Osteoblast (primary cell): ENCODE results near the gene CAB39L. TPM values are rescaled to one million over a fixed set of nuclear protein-coding genes. Genes with fewer than 3 reads are reported as not detected.
"Not testable (repeated sequence)": the region's sequence is repeated elsewhere in the genome, so short reads cannot be mapped to it uniquely, and the experiment has no call there.

ENCODE experiments used
- DNase-seq: peaks from one replicate; pipeline ENCODE4 v3.0.0; 2011; ENCODE audit warnings: low spot score, mixed read lengths; ENCODE audit not compliant: insufficient read length; ENCODE audit errors: missing footprints
- H2AFZ ChIP-seq: 2 replicates; pipeline ENCODE4 v1.6.0; 2011; ENCODE audit warnings: mild to moderate bottlenecking, low read length
- H3K27ac ChIP-seq: 2 replicates; pipeline ENCODE4 v1.5.1; 2011; ENCODE audit warnings: mild to moderate bottlenecking, low read depth, low read length, moderate library complexity
- H3K27me3 ChIP-seq: 2 replicates; pipeline ENCODE4 v1.6.0; 2012; ENCODE audit warnings: mild to moderate bottlenecking, control low read depth, inconsistent platforms, low read length, moderate library complexity; ENCODE audit not compliant: insufficient read depth
- H3K36me3 ChIP-seq: 2 replicates; pipeline ENCODE4 v1.5.1; 2011; ENCODE audit warnings: mild to moderate bottlenecking, low read length, control low read depth, moderate library complexity; ENCODE audit not compliant: insufficient read depth
- H3K4me1 ChIP-seq: 2 replicates; pipeline ENCODE4 v1.5.1; 2011; ENCODE audit warnings: mild to moderate bottlenecking, low read length, control low read depth, moderate library complexity; ENCODE audit not compliant: insufficient read depth
- H3K4me2 ChIP-seq: 2 replicates; pipeline ENCODE4 v1.6.0; 2011; ENCODE audit warnings: mild to moderate bottlenecking, low read length; ENCODE audit not compliant: insufficient read depth
- H3K4me3 ChIP-seq: fragments of 200-600 bp; sonication (generic); 3 replicates; pipeline ENCODE4 v1.5.1; 2012; ENCODE audit warnings: mild to moderate bottlenecking, low read length, inconsistent platforms; ENCODE audit not compliant: insufficient read depth
- H3K79me2 ChIP-seq: 2 replicates; pipeline ENCODE4 v1.6.0; 2012; ENCODE audit warnings: mild to moderate bottlenecking, low read length, control low read depth, inconsistent platforms; ENCODE audit not compliant: insufficient read depth
- H3K9me3 ChIP-seq: 2 replicates; pipeline ENCODE4 v1.5.1; 2011; ENCODE audit warnings: low read depth, low read length, control low read depth
- H4K20me1 ChIP-seq: 2 replicates; pipeline ENCODE4 v1.6.0; 2012; ENCODE audit warnings: mild to moderate bottlenecking, low read length, control low read depth; ENCODE audit not compliant: insufficient read depth
- total RNA-seq: library from RNA; depleted of rRNA; stranded (reverse); fragments of >200 nt; gene quantifications from 2 replicates; pipeline ENCODE4 v1.2.3, GENCODE V29; 2012
- TF ChIP-seq, protein P1 (sequence below): IDR thresholded peaks from 2 replicates; pipeline ENCODE4 v1.5.1; 2011; ENCODE audit warnings: mild to moderate bottlenecking, low read depth, low read length, moderate library complexity; ENCODE audit errors: extremely low read depth

The CAB39L gene
- total RNA-seq, 1 donor, result 12.3 TPM

DNA sequence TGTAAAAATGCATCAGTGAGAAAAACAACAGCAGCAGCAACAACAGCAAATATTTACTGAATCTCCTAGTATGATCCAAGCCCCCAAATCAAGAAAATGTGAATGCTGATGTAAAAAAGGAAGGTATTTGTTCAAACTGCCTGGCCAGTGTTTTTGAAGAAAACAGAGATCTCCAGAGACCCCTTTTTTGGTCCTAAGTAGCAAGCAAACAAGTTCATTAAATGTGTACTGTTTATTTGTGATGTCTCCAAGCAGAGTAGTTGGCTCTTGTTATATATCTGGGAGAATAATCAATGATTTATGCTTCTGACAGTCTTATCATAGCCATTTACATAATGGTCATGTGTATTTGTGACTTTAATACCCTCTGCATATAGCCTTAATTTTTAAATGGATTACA, 145.4 kb downstream of the CAB39L start:
- Histone ChIP-seq H4K20me1 (no peaks in the 10 kb centered on the region), H3K79me2 (no peaks in the 10 kb centered on the region), H3K9me3 (no peaks in the 10 kb centered on the region), H3K27me3 (no peaks in the 10 kb centered on the region), H3K36me3 (no peaks in the 10 kb centered on the region), H3K4me1 (no peaks in the 10 kb centered on the region), H3K27ac (no peak overlapping the region), H2AFZ (no peak overlapping the region), H3K4me3 (no peak overlapping the region), H3K4me2 (no peak overlapping the region)
- no peak for DNase-seq
- TF ChIP-seq, protein P1, sequence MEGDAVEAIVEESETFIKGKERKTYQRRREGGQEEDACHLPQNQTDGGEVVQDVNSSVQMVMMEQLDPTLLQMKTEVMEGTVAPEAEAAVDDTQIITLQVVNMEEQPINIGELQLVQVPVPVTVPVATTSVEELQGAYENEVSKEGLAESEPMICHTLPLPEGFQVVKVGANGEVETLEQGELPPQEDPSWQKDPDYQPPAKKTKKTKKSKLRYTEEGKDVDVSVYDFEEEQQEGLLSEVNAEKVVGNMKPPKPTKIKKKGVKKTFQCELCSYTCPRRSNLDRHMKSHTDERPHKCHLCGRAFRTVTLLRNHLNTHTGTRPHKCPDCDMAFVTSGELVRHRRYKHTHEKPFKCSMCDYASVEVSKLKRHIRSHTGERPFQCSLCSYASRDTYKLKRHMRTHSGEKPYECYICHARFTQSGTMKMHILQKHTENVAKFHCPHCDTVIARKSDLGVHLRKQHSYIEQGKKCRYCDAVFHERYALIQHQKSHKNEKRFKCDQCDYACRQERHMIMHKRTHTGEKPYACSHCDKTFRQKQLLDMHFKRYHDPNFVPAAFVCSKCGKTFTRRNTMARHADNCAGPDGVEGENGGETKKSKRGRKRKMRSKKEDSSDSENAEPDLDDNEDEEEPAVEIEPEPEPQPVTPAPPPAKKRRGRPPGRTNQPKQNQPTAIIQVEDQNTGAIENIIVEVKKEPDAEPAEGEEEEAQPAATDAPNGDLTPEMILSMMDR, result no peak

DNA sequence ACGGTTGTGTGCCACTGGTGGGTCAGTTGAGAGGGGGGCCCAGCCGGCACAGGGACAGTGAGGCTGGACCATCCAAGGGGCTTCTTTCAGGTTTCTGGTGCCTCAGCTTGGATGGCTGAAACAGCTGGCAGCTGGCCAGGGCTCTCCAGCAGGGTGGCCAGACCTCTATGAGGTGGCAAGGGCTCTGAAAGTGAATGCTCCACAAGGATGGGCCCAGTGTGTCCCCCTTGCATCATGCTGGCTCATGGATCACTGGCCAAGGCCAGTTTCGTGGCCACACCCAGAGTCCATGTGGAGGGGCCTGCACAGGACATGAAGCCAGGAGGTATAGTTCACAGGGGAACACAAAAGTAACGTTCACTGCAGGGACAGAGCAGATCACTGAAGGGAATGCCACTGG, 146.5 kb downstream of the CAB39L start:
- Histone ChIP-seq H3K9me3 (no peaks in the 10 kb centered on the region), H3K4me2 (no peak overlapping the region), H4K20me1 (no peaks in the 10 kb centered on the region), H3K79me2 (no peaks in the 10 kb centered on the region), H2AFZ (no peak overlapping the region), H3K27me3 (no peaks in the 10 kb centered on the region), H3K4me3 (no peak overlapping the region), H3K36me3 (no peaks in the 10 kb centered on the region), H3K4me1 (no peaks in the 10 kb centered on the region), H3K27ac (no peak overlapping the region)
- no peak for DNase-seq
- TF ChIP-seq, protein P1, result no peak

DNA sequence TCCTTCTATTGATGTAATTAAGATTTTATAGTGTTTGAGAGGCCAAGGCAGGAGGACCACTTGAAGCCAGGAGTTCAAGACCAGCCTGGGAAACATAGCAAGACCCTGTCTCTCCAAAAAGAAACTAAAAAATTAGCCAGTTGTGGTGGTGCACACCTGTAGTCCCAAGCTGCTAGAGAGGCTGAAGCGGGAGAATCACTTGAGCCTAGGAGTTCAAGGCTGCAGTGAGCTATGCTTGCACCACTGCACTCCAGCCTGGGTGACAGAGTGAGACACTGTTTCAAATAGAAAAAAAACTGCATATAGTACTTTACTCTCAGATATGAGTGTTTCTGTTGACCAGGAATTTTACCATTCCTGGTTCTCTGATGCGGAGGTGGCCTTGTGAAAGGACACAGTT, 147.2 kb downstream of the CAB39L start:
- Histone ChIP-seq H2AFZ (no peak overlapping the region), H3K36me3 (no peaks in the 10 kb centered on the region), H3K4me2 (no peak overlapping the region), H3K79me2 (no peaks in the 10 kb centered on the region), H3K27me3 (no peaks in the 10 kb centered on the region), H3K4me3 (no peak overlapping the region), H3K4me1 (no peaks in the 10 kb centered on the region), H3K27ac (no peak overlapping the region), H3K9me3 (no peaks in the 10 kb centered on the region), H4K20me1 (no peaks in the 10 kb centered on the region)
- DNase-seq, result no peak
- TF ChIP-seq, protein P1, result no peak

DNA sequence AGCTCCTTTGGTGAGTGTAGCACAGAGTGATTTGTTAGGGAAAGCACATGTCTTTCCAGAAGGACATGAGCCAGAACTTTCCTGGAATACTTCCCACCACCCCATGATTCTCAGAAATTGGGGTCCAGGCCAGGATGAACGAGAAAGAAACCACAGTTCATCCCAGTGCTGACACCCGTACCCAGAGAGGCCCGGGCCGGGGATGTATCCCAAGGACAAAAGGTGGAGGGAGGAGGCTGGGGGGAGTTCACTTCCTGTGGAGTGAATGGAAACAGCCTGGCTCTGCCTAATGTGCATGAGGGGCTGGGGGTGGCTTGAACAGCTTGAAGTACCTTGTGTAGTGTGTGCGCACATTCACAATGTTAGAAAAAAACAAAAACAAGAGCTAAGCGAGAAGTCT, 148.6 kb downstream of the CAB39L start:
- no peaks in the 10 kb centered on the region for H3K4me1 ChIP-seq
- H3K9me3 ChIP-seq, result no peaks in the 10 kb centered on the region
- H3K4me2 ChIP-seq, result no peak overlapping the region
- TF ChIP-seq, protein P1, result no peak
- H3K27ac ChIP-seq, result no peak overlapping the region
- H3K4me3 ChIP-seq, result no peak overlapping the region
- no peaks in the 10 kb centered on the region for H3K27me3 ChIP-seq
- H4K20me1 ChIP-seq, result no peaks in the 10 kb centered on the region
- H2AFZ ChIP-seq, result no peak overlapping the region
- DNase-seq, result no peak
- no peaks in the 10 kb centered on the region for H3K79me2 ChIP-seq
- H3K36me3 ChIP-seq, result no peaks in the 10 kb centered on the region

DNA sequence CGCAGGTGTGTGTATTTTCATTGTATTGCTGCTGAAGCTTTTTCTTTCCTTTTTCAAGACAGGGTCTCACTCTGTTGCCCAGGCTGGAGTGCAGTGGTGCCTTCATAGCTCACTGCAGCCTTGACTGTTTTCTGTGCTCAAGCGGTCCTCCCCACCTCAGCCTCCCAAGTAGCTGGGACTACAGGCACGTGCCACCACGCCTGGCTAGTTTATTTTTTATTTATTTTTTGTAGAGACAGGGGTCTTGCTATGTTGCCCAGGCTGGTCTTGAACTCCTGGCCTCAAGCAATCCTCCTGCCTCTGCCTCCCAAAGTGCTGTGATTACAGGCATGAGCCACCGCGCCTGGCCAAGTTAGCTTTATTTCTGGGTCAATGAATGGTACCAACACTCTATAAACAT, 149.1 kb downstream of the CAB39L start:
- H3K4me2 ChIP-seq, H3K4me1 ChIP-seq, H3K27me3 ChIP-seq, H3K27ac ChIP-seq, H2AFZ ChIP-seq, H3K36me3 ChIP-seq, H3K4me3 ChIP-seq, DNase-seq, H3K79me2 ChIP-seq, H4K20me1 ChIP-seq, H3K9me3 ChIP-seq: not testable (repeated sequence)
